ENCODE results near the gene PRR14L. TPM values are rescaled to one million over a fixed set of nuclear protein-coding genes. Genes with fewer than 3 reads are reported as not detected.
A peak's percentile ranks its signal among the peaks of the same experiment; 100 is the strongest.

Gene PRR14L
- total RNA-seq, 2 experiments from 2014 or later: 40.2 to 45.1 TPM

DNA sequence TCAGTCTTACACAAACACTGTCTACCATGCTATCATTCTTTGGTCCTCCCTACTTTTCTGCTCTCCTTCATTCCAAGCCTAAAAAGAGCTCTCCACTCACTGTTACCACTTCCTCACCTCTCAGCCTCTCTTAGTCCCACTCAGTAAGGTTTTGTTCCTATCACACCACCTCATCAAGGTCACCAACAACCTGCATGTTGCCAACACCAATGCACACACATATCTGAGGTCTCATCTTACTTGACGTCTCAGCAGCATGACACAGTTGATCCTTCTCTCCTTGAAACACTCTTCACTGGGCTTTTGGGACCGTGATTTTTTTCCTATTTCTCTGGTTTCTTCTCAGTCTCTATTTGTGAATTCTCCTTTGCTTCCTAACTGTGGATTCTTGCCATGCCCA is 96.0 kb downstream of the PRR14L start:
- H3K4me3 Mint-ChIP-seq: no peak overlapping the region
- intact Hi-C loops (cut with micrococcal nuclease): no loop called here
- peak overlapping the region; percentile 26 for H3K27ac Mint-ChIP-seq
- no peaks in the 10 kb centered on the region for H3K27me3 Mint-ChIP-seq
- DNase-seq (no peak), ATAC-seq (no peak)
- TF ChIP-seq, protein P1, sequence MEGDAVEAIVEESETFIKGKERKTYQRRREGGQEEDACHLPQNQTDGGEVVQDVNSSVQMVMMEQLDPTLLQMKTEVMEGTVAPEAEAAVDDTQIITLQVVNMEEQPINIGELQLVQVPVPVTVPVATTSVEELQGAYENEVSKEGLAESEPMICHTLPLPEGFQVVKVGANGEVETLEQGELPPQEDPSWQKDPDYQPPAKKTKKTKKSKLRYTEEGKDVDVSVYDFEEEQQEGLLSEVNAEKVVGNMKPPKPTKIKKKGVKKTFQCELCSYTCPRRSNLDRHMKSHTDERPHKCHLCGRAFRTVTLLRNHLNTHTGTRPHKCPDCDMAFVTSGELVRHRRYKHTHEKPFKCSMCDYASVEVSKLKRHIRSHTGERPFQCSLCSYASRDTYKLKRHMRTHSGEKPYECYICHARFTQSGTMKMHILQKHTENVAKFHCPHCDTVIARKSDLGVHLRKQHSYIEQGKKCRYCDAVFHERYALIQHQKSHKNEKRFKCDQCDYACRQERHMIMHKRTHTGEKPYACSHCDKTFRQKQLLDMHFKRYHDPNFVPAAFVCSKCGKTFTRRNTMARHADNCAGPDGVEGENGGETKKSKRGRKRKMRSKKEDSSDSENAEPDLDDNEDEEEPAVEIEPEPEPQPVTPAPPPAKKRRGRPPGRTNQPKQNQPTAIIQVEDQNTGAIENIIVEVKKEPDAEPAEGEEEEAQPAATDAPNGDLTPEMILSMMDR (IDR thresholded peaks at IDR 0.05): no peak
- peaks cover 8% of the 10 kb centered on the region for H3K36me3 Mint-ChIP-seq (ENCODE audit: low read depth)
- no peaks in the 10 kb centered on the region for H3K9me3 Mint-ChIP-seq
- POLR2A ChIA-PET: no interaction called here
- CTCF ChIA-PET: interaction anchor here (1.0 to 1.8 kb wide), 3 partner anchors 9 to 14 kb away, joined by 3 to 7 read pairs (median 5); no protein-coding TSS in a partner anchor
- H3K4me1 Mint-ChIP-seq (ENCODE audit: low read depth): peaks cover 38% of the 10 kb centered on the region

GRCh38 chr22:31652911-31653684 is 96.8 kb downstream of the PRR14L start:
- DNase-seq (no peak), ATAC-seq (no peak)
- no peaks in the 10 kb centered on the region for H3K27me3 Mint-ChIP-seq
- H3K36me3 Mint-ChIP-seq (ENCODE audit: low read depth): peaks cover 13% of the 10 kb centered on the region
- no peak overlapping the region for H3K27ac Mint-ChIP-seq
- H3K9me3 Mint-ChIP-seq: no peaks in the 10 kb centered on the region
- H3K4me1 Mint-ChIP-seq (ENCODE audit: low read depth): peaks cover 41% of the 10 kb centered on the region
- ChIA-PET CTCF (interaction anchor here (1.0 kb wide), 2 partner anchors 10 to 12 kb away, joined by 3 to 5 read pairs; no protein-coding TSS in a partner anchor), POLR2A (no interaction called here)
- intact Hi-C loops (cut with micrococcal nuclease): no loop called here
- TF ChIP-seq, protein P1 (IDR thresholded peaks at IDR 0.05): no peak
- H3K4me3 Mint-ChIP-seq: no peak overlapping the region

DNA sequence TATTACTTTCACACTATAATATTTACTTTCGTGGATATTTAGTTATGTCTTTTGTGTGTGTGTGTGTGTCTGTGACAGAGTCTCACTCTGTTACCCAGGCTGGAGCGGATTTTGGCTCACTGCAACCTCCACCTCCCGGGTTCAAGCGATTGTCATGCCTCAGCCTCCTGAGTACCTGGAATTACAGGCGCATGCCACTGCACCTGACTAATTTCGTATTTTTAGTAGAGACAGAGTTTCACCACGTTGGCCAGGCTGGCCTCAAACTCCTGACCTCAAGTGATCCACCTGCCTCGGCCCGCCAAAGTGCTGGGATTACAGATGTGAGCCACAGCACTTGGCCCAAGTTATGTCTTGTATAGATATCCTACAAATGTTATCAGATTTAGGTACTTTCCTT is 97.8 kb downstream of the PRR14L start:
- ChIA-PET CTCF (no interaction called here), POLR2A (no interaction called here)
- Mint-ChIP-seq H3K4me1 (ENCODE audit: low read depth) (peaks cover 49% of the 10 kb centered on the region), H3K27ac (peak overlapping the region; percentile 20), H3K27me3 (no peaks in the 10 kb centered on the region), H3K4me3 (no peak overlapping the region), H3K36me3 (ENCODE audit: low read depth) (peaks cover 22% of the 10 kb centered on the region), H3K9me3 (no peaks in the 10 kb centered on the region)
- no peak for ATAC-seq
- no peak for DNase-seq
- intact Hi-C loops (cut with micrococcal nuclease): no loop called here
- TF ChIP-seq, protein P1 (IDR thresholded peaks at IDR 0.05): no peak

DNA sequence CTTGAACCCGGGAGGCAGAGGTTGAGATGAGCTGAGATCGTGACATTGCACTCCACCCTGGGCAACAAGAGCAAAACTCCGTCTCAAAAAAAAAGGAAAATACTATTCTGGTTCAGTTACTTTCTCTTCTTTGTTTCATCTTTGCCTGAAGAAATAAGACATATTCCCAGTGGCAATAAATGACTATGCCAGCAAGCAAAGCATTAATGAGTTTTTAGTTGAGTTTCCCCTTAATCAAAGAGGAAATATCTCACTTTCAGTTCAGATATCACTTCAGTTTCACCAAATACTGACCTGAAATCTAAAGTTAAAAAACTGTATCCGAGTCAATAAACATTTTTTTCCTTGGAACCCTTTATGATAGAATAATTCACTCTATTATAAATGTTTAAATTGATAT is 98.3 kb downstream of the PRR14L start:
- Mint-ChIP-seq H3K36me3 (ENCODE audit: low read depth) (peaks cover 27% of the 10 kb centered on the region), H3K9me3 (no peaks in the 10 kb centered on the region), H3K4me3 (no peak overlapping the region), H3K27me3 (no peaks in the 10 kb centered on the region), H3K4me1 (ENCODE audit: low read depth) (peaks cover 52% of the 10 kb centered on the region), H3K27ac (peak overlapping the region; percentile 57)
- TF ChIP-seq, protein P1 (IDR thresholded peaks at IDR 0.05): no peak
- CTCF ChIA-PET: no interaction called here
- POLR2A ChIA-PET: no interaction called here
- no peak for DNase-seq
- no peak for ATAC-seq
- intact Hi-C loops (cut with micrococcal nuclease): no loop called here

DNA sequence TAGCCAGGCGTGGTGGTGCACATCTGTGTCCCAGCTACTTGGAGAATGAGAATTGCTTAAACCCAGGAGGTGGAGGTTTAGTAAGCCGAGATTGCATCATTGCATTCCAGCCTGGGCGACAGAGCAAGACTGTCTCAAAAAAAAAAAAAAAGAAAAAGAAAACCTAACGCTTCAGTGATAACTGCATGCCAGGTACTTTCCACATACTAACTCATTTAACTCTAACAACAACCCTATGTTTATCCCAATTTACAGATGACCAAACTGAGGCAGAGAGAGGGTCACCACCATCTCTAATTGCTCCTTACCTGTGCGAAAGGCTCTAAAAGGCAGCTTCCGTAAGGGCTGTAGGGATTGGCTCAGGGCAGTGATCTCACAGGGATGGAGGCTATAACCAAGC is 99.5 kb downstream of the PRR14L start:
- H3K9me3 Mint-ChIP-seq: no peaks in the 10 kb centered on the region
- POLR2A ChIA-PET: interaction anchor here (0.7 kb wide), 1 partner anchor 131 kb away, joined by 3 read pairs; no protein-coding TSS in a partner anchor
- DNase-seq: no peak
- no peak for ATAC-seq
- peaks cover 59% of the 10 kb centered on the region for H3K4me1 Mint-ChIP-seq (ENCODE audit: low read depth)
- H3K36me3 Mint-ChIP-seq (ENCODE audit: low read depth): peaks cover 35% of the 10 kb centered on the region
- intact Hi-C loops (cut with micrococcal nuclease): no loop called here
- H3K4me3 Mint-ChIP-seq: no peak overlapping the region
- TF ChIP-seq, protein P1 (IDR thresholded peaks at IDR 0.05): no peak
- H3K27me3 Mint-ChIP-seq: no peaks in the 10 kb centered on the region
- H3K27ac Mint-ChIP-seq: no peak overlapping the region
- CTCF ChIA-PET: no interaction called here

Data from activated CD8-positive, alpha-beta T cell treated with anti-CD3 and anti-CD28 coated beads for 36 hours (primary cell).